Prostate gland (tissue), 2 donors: ENCODE results near the gene KNCN. TPM values are rescaled to one million over a fixed set of nuclear protein-coding genes. Genes with fewer than 3 reads are reported as not detected.

ENCODE experiments used
- DNase-seq: peaks from one replicate; pipeline ENCODE4 v3.0.0-alpha.2; 2019; ENCODE audit warnings: low spot score
- H3K27ac ChIP-seq, 2 donors: fragments of 200-600 bp; sonication (generic); 2 replicates each; pipeline ENCODE4 v1.5.1; 2017 to 2019
- H3K27me3 ChIP-seq: fragments of 200-600 bp; sonication (generic); replicated peaks from 2 replicates; pipeline ENCODE4 v1.5.1; 2019; ENCODE audit not compliant: insufficient read depth
- H3K36me3 ChIP-seq, 2 donors: fragments of 200-600 bp; sonication (generic); 1 replicate in 1 of 2; 2 replicates in 1 of 2; pipeline versions ENCODE4 v1.5.1 to v1.8.1; 2017 to 2019
- H3K4me1 ChIP-seq: fragments of 200-600 bp; sonication (generic); replicated peaks from 2 replicates; pipeline ENCODE4 v1.5.1; 2019
- H3K4me3 ChIP-seq, 2 donors: fragments of 200-600 bp; sonication (generic); 2 replicates each; pipeline ENCODE4 v1.5.1; 2017 to 2019
- H3K9me3 ChIP-seq: fragments of 200-600 bp; sonication (generic); 2 replicates; pipeline ENCODE4 v1.5.1; 2017
- POLR2A ChIP-seq: fragments of 450-650 bp; IDR thresholded peaks from one replicate; pipeline ENCODE4 v1.6.1; 2016; ENCODE audit warnings: antibody characterized with exemption, mild to moderate bottlenecking
- POLR2AphosphoS5 ChIP-seq: sonication (generic); formaldehyde crosslinking; IDR thresholded peaks from one replicate; pipeline ENCODE4 v1.6.1; 2017; ENCODE audit warnings: antibody characterized with exemption
- WGBS: methylation state at CpG from one replicate; pipeline ENCODE4 v1.1.5; 2018; 5-methylcytosine and 5-hydroxymethylcytosine counted together
- intact Hi-C: fragments of 100-400 bp; cut with DNase I; formaldehyde crosslinking; loops from one replicate; pipeline ENCODE4 v1.14.2; 2022
- total RNA-seq, 2 donors: library from RNA; depleted of rRNA; stranded (reverse); fragments of >200 nt; gene quantifications; one replicate each; pipeline ENCODE4 v1.1.0, GENCODE V29; 2016
- TF ChIP-seq, protein P1 (sequence below), 4 experiments: fragments of 200-600 bp in 2 of 4; fragments of 450-650 bp in 2 of 4; sonication (generic) in 2 of 4; IDR thresholded peaks; 1 replicate in 3 of 4; 2 replicates in 1 of 4; pipeline ENCODE4 v1.5.1; 2016 to 2019; ENCODE audit warnings: antibody characterized with exemption in 4 of 4, mild to moderate bottlenecking in 2 of 4, moderate library complexity in 2 of 4

Gene KNCN
- total RNA-seq, 2 donors from 2014 or later: not detected

DNA sequence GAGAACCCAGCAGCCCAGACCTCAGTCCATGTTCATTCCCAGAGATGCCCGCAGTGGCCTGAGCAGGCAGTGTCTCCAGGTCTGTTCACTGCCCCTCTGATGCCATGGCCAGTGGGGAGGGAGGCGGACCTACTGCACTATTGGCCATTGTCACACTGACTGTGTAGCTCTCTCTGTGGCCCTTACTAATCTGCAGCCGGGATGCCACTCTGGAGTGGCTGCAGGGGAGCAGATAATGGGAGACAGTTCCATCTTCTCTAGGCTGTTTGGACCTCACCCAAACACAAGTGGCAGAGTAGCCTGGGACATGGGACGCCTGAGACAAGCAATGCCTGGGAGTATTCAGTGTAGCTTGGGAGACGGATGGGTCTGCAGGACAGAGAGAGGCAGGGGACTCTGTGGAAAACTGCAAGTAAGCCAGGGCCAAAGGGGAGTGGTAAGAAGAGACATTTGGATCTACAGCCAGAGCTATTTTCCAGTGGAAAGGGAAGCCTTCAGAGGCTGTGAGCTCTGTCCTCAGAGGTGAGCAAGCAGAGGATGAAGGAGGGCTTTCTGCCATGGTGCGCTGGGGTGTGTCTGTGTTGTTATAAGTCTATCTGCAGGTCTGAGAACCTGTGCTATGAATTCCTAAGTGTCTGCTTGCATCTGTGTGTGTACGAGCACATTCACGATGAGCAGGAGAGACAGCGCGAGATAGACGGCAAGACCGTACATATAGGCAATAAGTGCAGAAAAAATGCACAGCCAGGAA lies 35.1 kb downstream of the KNCN start:
- no peak for TF ChIP-seq POLR2AphosphoS5
- TF ChIP-seq, protein P1, sequence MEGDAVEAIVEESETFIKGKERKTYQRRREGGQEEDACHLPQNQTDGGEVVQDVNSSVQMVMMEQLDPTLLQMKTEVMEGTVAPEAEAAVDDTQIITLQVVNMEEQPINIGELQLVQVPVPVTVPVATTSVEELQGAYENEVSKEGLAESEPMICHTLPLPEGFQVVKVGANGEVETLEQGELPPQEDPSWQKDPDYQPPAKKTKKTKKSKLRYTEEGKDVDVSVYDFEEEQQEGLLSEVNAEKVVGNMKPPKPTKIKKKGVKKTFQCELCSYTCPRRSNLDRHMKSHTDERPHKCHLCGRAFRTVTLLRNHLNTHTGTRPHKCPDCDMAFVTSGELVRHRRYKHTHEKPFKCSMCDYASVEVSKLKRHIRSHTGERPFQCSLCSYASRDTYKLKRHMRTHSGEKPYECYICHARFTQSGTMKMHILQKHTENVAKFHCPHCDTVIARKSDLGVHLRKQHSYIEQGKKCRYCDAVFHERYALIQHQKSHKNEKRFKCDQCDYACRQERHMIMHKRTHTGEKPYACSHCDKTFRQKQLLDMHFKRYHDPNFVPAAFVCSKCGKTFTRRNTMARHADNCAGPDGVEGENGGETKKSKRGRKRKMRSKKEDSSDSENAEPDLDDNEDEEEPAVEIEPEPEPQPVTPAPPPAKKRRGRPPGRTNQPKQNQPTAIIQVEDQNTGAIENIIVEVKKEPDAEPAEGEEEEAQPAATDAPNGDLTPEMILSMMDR (IDR thresholded peaks at IDR 0.05): no peak
- TF ChIP-seq POLR2A: no peak
- no peak for DNase-seq
- intact Hi-C loops: no loop called here
- Histone ChIP-seq H3K4me1 (no peaks in the 10 kb centered on the region), H3K9me3 (no peaks in the 10 kb centered on the region), H3K4me3 (no peak overlapping the region), H3K27ac (no peak overlapping the region), H3K36me3 (no peaks in the 10 kb centered on the region), H3K27me3 (no peaks in the 10 kb centered on the region)
- 42% methylated on average over 12 of the region's 12 CpGs for WGBS

DNA sequence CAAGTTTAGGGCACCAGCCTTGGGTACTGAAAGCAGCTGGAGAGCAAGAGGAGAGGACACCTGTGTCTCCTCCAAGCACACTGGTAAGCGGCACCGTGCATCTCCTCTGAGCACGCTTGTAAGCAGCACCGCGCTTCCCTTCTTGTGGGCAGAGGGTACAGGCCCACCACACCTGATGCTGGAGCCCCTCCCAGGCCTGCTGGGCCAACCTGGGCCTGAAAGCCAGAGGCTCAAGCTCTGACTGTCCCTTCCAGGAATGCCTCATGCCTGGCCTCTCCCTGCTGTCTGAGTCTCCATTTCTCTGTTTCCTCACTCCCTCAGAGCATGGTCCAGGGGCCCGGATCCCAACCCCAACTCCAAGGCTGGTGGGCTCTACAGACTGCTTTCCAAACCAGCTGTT lies 35.9 kb downstream of the KNCN start:
- intact Hi-C loops: no loop called here
- TF ChIP-seq POLR2AphosphoS5 (no peak), POLR2A (no peak)
- TF ChIP-seq, protein P1 (IDR thresholded peaks at IDR 0.05): no peak
- no peaks in the 10 kb centered on the region for H3K36me3 ChIP-seq
- DNase-seq: no peak
- no peaks in the 10 kb centered on the region for H3K4me1 ChIP-seq
- H3K9me3 ChIP-seq: no peaks in the 10 kb centered on the region
- no peak overlapping the region for H3K4me3 ChIP-seq
- 91% methylated on average over 6 of the region's 6 CpGs for WGBS
- no peaks in the 10 kb centered on the region for H3K27me3 ChIP-seq
- H3K27ac ChIP-seq: no peak overlapping the region

DNA sequence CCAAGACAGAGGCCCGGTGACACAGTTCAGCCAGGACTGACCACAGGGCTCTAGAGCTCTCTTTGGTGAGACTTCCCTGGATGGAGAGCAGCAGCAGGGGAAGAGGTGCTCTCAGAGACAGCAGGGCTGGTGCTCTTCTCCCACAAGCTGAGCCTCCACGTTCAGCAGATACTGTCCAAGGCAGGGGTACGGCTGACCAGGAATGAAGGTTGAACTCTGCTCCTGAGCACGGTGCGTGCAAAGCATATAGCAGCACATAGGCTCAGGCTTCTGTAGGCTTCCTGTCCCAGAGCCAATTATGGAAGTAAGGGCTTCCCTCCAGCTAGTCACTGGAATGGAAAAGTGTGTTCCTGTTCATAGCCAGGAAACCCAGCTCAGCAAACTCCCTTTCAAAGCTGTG lies 37.9 kb downstream of the KNCN start:
- Histone ChIP-seq H3K9me3 (no peaks in the 10 kb centered on the region), H3K4me3 (no peak overlapping the region), H3K27me3 (no peaks in the 10 kb centered on the region), H3K36me3 (no peaks in the 10 kb centered on the region), H3K27ac (no peak overlapping the region), H3K4me1 (no peaks in the 10 kb centered on the region)
- TF ChIP-seq, protein P1 (IDR thresholded peaks at IDR 0.05): no peak
- TF ChIP-seq POLR2AphosphoS5 (no peak), POLR2A (no peak)
- 68% methylated on average over 5 of the region's 5 CpGs for WGBS
- intact Hi-C loops: no loop called here
- DNase-seq: no peak

DNA sequence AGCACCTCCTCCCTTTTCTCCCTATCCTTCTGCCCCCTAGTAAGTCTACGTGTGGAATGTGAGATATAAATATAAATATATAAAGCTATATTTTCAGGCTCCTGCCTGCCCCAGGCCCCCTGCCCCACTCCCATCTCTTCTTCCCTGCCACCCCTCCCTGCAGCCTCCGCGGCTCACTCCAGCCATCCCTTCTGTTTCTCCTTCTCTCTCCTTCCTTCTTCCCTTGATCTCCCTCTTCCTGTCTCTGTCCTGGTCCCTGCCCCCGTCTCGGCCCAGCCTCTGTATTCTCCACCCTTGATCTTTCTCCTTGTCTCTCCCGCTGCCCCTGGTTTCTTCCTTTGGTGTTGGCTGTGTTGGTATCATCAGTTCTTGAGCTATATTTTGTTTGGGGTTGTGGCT lies 38.7 kb downstream of the KNCN start:
- Histone ChIP-seq H3K4me3 (no peak overlapping the region), H3K9me3 (no peaks in the 10 kb centered on the region), H3K36me3 (no peaks in the 10 kb centered on the region), H3K4me1 (no peaks in the 10 kb centered on the region), H3K27me3 (no peaks in the 10 kb centered on the region), H3K27ac (no peak overlapping the region)
- TF ChIP-seq POLR2AphosphoS5 (no peak), POLR2A (no peak)
- TF ChIP-seq, protein P1 (IDR thresholded peaks at IDR 0.05): no peak
- DNase-seq: no peak
- WGBS: 76% methylated on average over 6 of the region's 6 CpGs
- intact Hi-C loops: no loop called here

DNA sequence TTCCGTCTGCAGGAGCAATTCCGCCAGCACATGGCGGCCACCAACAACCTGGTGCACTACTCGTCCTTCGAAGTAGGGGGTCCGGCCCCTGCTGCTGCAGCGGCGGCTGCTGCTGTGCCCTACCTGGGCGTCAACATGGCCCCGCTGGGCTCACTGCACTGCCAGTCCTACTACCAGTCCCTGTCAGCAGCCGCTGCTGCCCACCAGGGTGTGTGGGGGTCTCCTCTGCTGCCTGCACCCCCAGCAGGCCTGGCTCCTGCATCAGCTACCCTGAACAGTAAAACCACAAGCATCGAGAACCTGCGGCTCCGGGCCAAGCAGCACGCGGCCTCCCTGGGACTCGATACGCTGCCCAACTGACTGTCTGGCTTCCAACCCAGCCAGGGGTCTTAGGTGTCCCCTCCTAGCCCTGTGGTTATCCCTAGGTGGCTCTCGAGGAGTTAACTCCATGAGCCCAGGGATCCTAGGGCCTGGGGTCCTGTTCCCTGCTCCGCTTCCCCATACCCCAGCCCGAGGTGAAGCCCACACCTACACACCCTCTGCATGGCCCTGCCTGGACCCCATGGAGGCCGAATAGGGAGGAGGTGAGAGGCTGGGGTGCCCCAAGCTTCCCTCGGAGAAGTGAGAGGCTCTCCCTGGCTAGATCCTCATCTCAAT lies 39.2 kb downstream of the KNCN start:
- TF ChIP-seq POLR2A (no peak), POLR2AphosphoS5 (no peak)
- TF ChIP-seq, protein P1 (IDR thresholded peaks at IDR 0.05): no peak
- no peak for DNase-seq
- no peak overlapping the region for H3K27ac ChIP-seq
- 83% methylated on average over 23 of the region's 23 CpGs for WGBS
- H3K4me3 ChIP-seq: no peak overlapping the region
- H3K36me3 ChIP-seq: no peaks in the 10 kb centered on the region
- no peaks in the 10 kb centered on the region for H3K27me3 ChIP-seq
- no peaks in the 10 kb centered on the region for H3K9me3 ChIP-seq
- no peaks in the 10 kb centered on the region for H3K4me1 ChIP-seq
- intact Hi-C loops: no loop called here
